HepG2 (cell line): ENCODE measurements around the gene IRX4.

Experiments
- EZH2 ChIP-seq: conservative IDR thresholded peaks from 2 replicates; pipeline ENCODE4 v1.6.1; 2012; ENCODE audit warnings: mild to moderate bottlenecking, low read depth, low read length, moderate library complexity
- MXD3 ChIP-seq: IDR thresholded peaks from 2 replicates; pipeline ENCODE4 v1.6.1; 2016; ENCODE audit warnings: mild to moderate bottlenecking, missing biosample characterization, missing genetic modification reagents
- NFIC ChIP-seq: IDR thresholded peaks from 2 replicates; pipeline ENCODE4 v1.6.1; 2012; ENCODE audit warnings: mild to moderate bottlenecking, low read length, inconsistent platforms
- TF ChIP-seq, protein P1 (sequence below): sonication (generic); formaldehyde crosslinking; IDR thresholded peaks from 2 replicates; pipeline ENCODE4 v1.5.0; 2020; ENCODE audit warnings: mild to moderate bottlenecking, missing genetic modification reagents, moderate library complexity

DNA sequence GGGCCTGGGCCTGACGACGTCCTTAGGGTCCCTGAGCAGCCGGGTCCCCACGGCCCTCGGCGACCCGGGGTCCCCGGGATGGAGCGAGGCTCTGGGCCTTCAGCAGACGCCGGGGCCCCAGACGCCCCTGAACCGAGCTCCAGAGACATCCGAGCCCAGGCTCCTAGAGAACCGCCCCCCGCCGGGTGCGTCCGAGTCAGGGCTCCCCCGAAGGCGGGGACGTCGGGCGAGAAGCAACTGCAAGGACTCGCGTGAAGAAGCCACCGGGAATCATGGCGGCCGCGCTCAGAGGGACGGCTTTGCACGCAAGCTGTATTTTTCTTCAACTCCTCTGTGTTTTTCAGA, 25.5 kb downstream of the IRX4 start:
- TF ChIP-seq NFIC (no peak), MXD3 (CRISPR knock-in tag) (no peak), EZH2 (no peak)
- TF ChIP-seq, protein P1, sequence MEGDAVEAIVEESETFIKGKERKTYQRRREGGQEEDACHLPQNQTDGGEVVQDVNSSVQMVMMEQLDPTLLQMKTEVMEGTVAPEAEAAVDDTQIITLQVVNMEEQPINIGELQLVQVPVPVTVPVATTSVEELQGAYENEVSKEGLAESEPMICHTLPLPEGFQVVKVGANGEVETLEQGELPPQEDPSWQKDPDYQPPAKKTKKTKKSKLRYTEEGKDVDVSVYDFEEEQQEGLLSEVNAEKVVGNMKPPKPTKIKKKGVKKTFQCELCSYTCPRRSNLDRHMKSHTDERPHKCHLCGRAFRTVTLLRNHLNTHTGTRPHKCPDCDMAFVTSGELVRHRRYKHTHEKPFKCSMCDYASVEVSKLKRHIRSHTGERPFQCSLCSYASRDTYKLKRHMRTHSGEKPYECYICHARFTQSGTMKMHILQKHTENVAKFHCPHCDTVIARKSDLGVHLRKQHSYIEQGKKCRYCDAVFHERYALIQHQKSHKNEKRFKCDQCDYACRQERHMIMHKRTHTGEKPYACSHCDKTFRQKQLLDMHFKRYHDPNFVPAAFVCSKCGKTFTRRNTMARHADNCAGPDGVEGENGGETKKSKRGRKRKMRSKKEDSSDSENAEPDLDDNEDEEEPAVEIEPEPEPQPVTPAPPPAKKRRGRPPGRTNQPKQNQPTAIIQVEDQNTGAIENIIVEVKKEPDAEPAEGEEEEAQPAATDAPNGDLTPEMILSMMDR (CRISPR knock-in tag): no peak
